Heart right ventricle (tissue), 16 donors: ENCODE data around the gene HCK. TPM values are rescaled to one million over a fixed set of nuclear protein-coding genes. Genes with fewer than 3 reads are reported as not detected.

Experiments used
- ATAC-seq, 8 donors: fragments of 200-7000 bp; cut with Tn5 transposase; one replicate each; pipeline ENCODE4 v1.9.1; 2020; ENCODE audit warnings: mild to moderate bottlenecking in 8 of 8, moderate library complexity in 8 of 8, moderate number of reproducible peaks in 1 of 8
- DNase-seq, 2 donors: peaks; one replicate each; pipeline ENCODE4 v3.0.0-alpha.2; 2020
- H3K27ac ChIP-seq, 10 donors: fragments of 200-600 bp; sonication (generic) in 2 of 10; one replicate each; pipeline versions ENCODE4 v1.5.0 to v1.8.0; 2020 to 2022; ENCODE audit warnings: mild to moderate bottlenecking in 3 of 10
- H3K27me3 ChIP-seq, 7 donors: fragments of 200-600 bp; one replicate each; pipeline ENCODE4 v1.8.0; 2021 to 2022; ENCODE audit warnings: mild to moderate bottlenecking in 2 of 7
- H3K36me3 ChIP-seq, 9 donors: fragments of 200-600 bp; sonication (generic) in 1 of 9; one replicate each; pipeline versions ENCODE4 v1.5.0 to v1.8.0; 2020 to 2022; ENCODE audit warnings: mild to moderate bottlenecking in 2 of 9
- H3K4me1 ChIP-seq, 9 donors: fragments of 200-600 bp; sonication (generic) in 1 of 9; one replicate each; pipeline versions ENCODE4 v1.5.0 to v1.8.0; 2020 to 2022; ENCODE audit warnings: mild to moderate bottlenecking in 4 of 9
- H3K4me3 ChIP-seq, 10 donors: fragments of 200-600 bp; sonication (generic) in 2 of 10; one replicate each; pipeline versions ENCODE4 v1.5.0 to v1.8.0; 2020 to 2022; ENCODE audit warnings: mild to moderate bottlenecking in 7 of 10, moderate library complexity in 2 of 10
- H3K9me3 ChIP-seq, 11 donors: fragments of 200-600 bp in 10 of 11; sonication (generic) in 2 of 11; one replicate each; pipeline versions ENCODE4 v1.5.0 to v1.8.0; 2013 to 2022; ENCODE audit warnings: mild to moderate bottlenecking in 2 of 11, control low read depth in 1 of 11, moderate library complexity in 1 of 11
- CTCF ChIP-seq, 9 donors: fragments of 200-600 bp; sonication (generic) in 2 of 9; IDR thresholded peaks; one replicate each; pipeline versions ENCODE4 v1.5.0 to v1.8.0; 2021 to 2022; ENCODE audit warnings: antibody characterized with exemption in 9 of 9, mild to moderate bottlenecking in 5 of 9, moderate library complexity in 1 of 9
- WGBS, 2 donors: extraction: QIAGEN DNeasy Blood & Tissue Kit; methylation state at CpG; one replicate each; pipeline ENCODE4 v1.1.7; 2013; ENCODE audit warnings: inconsistent platforms in 1 of 2; 5-methylcytosine and 5-hydroxymethylcytosine counted together
- intact Hi-C, 10 donors: fragments of 100-400 bp; cut with DNase I; formaldehyde crosslinking; loops; one replicate each; pipeline versions ENCODE4 v1.11.1 to v1.14.2; 2022
- polyA plus RNA-seq, 2 donors: library from polyadenylated mRNA; stranded (reverse); fragments of 200-250 nt; gene quantifications; one replicate each; pipeline ENCODE4 v1.2.3, GENCODE V29; 2013
- total RNA-seq, 10 donors: library from RNA; stranded (reverse); fragmentation: NEBNext Ultra II Directional in 3 of 10; extraction: Animal tissue kit (Norgen Biotek cat#: 25700) in 3 of 10; gene quantifications; one replicate each; pipeline versions ENCODE4 v1.2.1 to v1.2.4, GENCODE V29; 2021 to 2023
- donor health status: Arrhythmogenic right ventricular cardiomyopathy.
- donor health status: ischemic (EF 13 %, LVEDD 7.1; RV severe dilation, severe dysfunction).
- donor health status: healthy with polysubstance abuse.
- donor health status: DM: no; HTN: yes; CAD: no.
- donor health status: DM: no; HTN: no; CAD: no.
- donor health status: ischemic (EF 25% LVEDD 6.9; RV normal size, moderate dysfunction).
- donor health status: ischemic (EF 25% LVEDD 5.7; RV mildly dilated, moderate dysfunction).
- donor health status: healthy.
- donor health status: DM: yes; HTN: yes; CAD: no.
- donor health status: Ischemic cardiomyopathy.
- donor health status: ischemic (EF 35%, LVEDD 5.7; RV mildly dilated, moderate dysfunction).
- donor health status: nonischemic (EF 11% LVEDD 7.7; RV severe dilation, severe dysfunction).
- donor health status: DM: yes; HTN: yes; CAD: no.
- donor health status: PGD.
- donor health status: ischemic (EF 29% LVEDD 5.4; RV normal size, mild dysfunction).
- donor health status: nonischemic (EF 23%, LVEDD 6.1; RV moderate dilation, normal function).

Gene HCK
- total and polyA plus RNA-seq, 12 donors = 1.6 to 22.9 (median 3.0) TPM

- no peak for ATAC-seq
- Histone ChIP-seq H3K9me3 (no peaks in the 10 kb centered on the region), H3K4me1 (peaks cover 0 to 64% (median 11%) of the 10 kb centered on the region in 9 donors), H3K4me3 (no peak overlapping the region), H3K27ac (peak overlapping the region in 1 of 10 donors; percentile 66), H3K27me3 (peaks cover 8 to 82% (median 61%) of the 10 kb centered on the region in 7 donors), H3K36me3 (peaks cover 0 to 18% (median 0%) of the 10 kb centered on the region in 9 donors)
- WGBS, 2 donors = 66 to 71% methylated on average over 10 of the region's 10 CpGs
- TF ChIP-seq CTCF (IDR thresholded peaks at IDR 0.05) = no peak
- no peak for DNase-seq
- intact Hi-C loops = no loop called here
Observed at GRCh38 chr20:32056708-32057483, 4.9 kb downstream of the HCK start.

GRCh38 chr20:32057656-32058184 lies 5.7 kb downstream of the HCK start:
- ATAC-seq = no peak
- Histone ChIP-seq H3K36me3 (peaks cover 0 to 18% (median 0%) of the 10 kb centered on the region in 9 donors), H3K27ac (peak overlapping the region in 1 of 10 donors; percentile 66), H3K4me3 (no peak overlapping the region), H3K4me1 (peaks cover 0 to 62% (median 2%) of the 10 kb centered on the region in 9 donors), H3K27me3 (peaks cover 3 to 82% (median 53%) of the 10 kb centered on the region in 7 donors), H3K9me3 (no peaks in the 10 kb centered on the region)
- no peak for DNase-seq
- 72 to 77% methylated on average over 8 of the region's 8 CpGs for WGBS, 2 donors
- TF ChIP-seq CTCF (IDR thresholded peaks at IDR 0.05) = no peak
- intact Hi-C loops = no loop called here

- 95 to 96% methylated on average over 1 of the region's 1 CpG for WGBS, 2 donors
Observed at GRCh38 chr20:32059189-32059588, 7.1 kb downstream of the HCK start.

More at GRCh38 chr20:32059189-32059588, 7.1 kb downstream of the HCK start:
- no peak overlapping the region for H3K4me3 ChIP-seq
- intact Hi-C loops = no loop called here
- peaks cover 0 to 18% (median 0%) of the 10 kb centered on the region in 9 donors for H3K36me3 ChIP-seq
- no peak for TF ChIP-seq CTCF (IDR thresholded peaks at IDR 0.05)
- peak overlapping the region in 1 of 10 donors; percentile 36 for H3K27ac ChIP-seq
- H3K27me3 ChIP-seq = peaks cover 0 to 76% (median 43%) of the 10 kb centered on the region in 7 donors
- DNase-seq (no peak), ATAC-seq (no peak)
- H3K4me1 ChIP-seq = peaks cover 0 to 70% (median 0%) of the 10 kb centered on the region in 9 donors
- no peaks in the 10 kb centered on the region for H3K9me3 ChIP-seq
